HK-2 (cell line): ENCODE data around the gene TPM2.

Experiments
- DNase-seq: peaks from one replicate; pipeline ENCODE4 v3.0.0-alpha.2; 2018; ENCODE audit not compliant: unreplicated experiment

Gene TPM2

DNA sequence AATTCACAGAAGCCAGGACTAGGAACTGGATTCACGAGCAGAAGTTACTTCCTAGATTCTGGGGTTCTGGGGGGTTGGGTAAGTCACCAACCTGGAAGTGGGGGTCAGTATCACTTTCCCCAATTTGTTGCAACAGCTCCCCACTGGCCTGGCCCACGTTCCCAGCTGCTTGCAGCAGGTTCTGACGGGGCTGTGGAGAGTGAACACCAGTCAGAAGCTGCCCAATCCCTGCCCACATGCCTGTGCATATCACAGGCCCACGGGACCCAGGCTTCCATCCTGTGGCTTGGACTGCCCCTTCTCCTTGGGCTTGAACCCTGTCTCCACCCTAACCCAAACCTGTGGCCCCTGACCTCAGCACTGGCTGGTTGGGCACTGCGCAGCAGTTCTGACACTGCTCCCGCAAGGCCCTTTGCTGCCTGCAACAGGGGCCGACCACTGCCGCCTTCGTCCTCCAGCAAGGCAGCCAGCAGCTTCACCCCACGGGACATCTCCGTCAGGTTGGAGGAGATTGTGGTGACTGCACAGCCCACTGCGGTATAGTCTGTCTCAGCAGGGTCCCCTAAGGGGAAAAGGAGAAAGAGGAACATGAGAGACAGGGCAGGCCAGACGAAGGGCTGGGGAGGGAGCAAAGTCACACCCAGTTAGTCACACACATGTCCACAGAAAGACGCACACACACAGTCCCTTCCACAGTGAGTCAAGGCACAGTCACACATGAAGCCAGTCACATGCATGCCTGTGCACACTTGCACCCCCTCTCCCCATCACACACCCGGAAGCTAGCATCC is 29.2 kb upstream of the TPM2 start:
- DNase-seq, result no peak

DNA sequence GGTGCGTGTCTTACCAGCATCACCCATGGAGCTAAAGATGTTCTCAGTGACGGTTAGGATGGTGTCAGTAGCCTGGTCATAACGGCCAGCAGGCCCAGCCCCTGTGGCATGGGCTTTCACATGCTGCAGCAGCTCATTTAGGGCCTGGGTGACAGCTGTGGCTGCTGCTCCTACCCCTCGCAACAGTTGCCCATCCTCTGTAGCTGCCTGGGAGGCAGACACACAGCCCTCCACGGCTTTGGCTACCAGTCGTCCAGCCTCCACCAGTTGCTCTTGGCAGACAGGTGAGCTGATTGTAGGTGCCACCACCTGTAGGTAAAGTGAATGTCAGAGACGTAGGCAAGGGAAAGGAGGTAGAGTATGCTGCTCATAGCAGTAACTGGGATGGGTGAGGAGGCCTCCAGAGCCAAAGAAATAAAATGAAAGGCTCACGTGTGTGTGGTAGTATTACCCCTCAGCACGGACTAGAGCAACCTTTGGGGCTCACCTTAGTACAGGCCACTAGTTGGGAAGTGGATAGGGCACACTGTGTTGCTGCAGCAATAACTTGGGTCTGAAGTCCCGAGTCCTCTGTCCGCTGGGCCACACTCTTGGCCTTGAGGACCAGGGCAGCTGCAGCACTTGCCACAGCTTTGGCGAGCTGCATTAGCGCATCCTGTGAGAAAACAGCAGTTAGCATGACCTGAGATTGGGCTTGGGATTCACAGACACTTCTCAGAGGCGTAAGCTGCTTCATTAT is 27.6 kb upstream of the TPM2 start:
- DNase-seq, result no peak

DNA sequence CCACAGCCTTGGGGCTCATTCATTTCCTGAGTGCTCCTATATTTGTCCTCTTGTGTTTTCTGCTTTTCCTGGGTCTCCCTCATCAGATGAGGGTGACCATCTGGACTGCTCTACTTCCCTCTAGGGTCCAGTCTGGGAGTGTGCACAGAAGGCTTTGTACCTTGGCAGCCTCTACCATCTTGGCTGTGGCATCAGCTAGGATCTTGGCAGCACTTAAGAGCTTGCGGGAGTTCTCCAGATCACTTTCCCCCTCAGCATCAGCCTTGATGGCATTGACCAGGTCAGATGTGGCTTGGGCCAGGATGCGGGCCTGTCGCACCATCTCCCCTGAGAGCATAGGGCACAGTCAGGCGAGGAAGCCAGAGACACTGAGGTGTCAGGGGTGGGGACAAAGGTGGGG is 26.5 kb upstream of the TPM2 start:
- DNase-seq, result no peak

DNA sequence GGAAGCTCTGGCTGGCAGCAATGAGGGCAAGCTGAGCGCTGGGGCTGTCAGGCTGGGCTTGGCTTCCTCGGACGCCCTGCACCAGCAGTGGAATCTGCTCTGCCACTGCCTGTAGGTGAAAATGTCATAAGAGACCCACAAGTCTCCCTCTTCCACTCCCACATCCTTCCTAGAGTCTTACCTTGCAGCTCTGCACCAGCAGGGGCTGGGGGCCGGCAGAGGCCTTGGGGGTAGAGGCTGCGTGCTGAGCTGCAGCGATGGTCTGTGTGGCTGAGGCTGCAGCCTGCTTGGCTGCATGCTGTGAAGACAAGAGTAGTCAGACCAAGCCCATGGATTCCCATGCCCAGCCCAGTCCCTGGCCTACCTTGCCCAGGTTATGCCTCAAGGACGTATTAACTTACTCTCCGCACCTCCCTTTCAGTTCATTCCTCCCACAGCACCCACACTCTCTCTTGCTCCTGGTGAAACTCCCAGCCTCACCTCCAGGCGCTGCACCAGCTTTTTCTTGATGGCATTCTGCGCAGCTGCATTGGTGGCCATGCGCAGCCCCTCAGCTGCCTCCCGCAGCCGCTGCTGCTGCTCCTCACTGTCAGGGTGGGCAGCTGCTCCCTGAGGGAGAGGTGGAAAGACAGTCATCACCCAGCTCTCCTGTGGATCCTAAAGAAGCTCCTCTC is 25.0 kb upstream of the TPM2 start:
- no peak for DNase-seq

DNA sequence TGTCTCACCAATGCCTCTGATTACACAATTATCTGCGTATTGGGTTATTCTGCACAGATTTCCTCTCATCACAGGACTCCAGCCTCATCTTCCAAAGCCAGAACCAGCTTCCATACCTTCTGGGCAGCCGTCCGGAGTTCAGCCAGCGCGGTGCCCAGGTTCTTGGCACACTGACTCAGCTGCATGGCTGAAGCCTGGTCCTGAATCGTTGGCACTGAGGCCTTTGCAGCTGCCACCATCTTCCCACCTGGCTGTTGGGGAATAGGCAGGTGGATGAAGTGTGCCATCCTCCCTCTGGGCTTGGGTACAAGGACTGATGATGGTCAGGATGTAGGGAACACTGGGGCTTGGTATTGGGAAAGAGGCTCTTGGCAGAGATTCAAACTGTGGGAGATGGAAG is 24.4 kb upstream of the TPM2 start:
- no peak for DNase-seq

DNA sequence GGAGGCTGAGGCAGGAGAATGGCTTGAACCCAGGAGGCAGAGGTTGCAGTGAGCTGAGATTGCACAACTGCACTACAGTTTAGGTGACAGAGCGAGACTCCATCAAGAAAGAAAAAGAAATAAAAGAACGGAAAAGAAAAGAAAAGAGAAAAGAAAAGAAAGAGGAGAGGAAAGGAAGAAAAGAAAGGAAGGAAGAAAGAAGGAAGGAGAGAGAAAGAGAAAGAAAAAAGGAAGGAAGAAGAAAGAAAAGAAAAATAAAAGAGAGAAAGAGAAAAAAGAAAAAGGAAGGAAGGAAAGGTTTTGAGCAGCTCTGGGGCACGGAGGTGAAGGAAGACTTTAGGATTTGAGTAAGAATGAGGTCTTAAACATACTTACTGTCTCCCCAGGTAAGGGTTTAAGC is 23.9 kb upstream of the TPM2 start:
- no peak for DNase-seq

DNA sequence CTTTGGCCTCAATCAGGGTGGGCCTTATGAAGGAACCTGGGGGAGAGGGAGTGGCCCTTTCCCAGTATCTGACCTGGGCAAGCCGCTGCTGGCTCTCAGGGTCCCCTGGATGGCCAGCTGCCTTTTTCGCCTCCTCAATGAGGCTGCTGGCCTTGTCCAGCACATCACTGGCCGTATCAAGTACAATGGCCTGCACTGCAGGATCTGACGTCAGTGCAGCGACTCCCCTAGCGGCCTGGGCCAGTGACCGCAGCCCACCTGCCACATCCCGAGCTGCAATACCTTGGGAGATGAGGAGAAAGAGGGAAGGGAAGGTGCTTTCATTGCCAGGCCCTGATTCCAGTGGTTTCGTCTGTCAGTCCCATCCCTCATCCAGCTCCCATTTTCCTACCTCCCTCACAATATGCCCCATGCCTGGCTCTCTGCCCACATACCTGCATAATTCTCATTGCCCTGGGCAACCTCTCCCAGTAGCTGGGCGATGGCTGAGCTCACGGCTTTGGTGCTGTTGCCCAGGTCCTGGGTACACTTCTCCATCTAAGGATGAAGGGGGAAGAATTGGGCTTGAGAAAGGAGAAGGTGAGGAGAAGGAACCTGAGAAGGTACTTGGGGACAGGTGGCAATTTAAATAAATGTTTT is 23.2 kb upstream of the TPM2 start:
- no peak for DNase-seq

DNA sequence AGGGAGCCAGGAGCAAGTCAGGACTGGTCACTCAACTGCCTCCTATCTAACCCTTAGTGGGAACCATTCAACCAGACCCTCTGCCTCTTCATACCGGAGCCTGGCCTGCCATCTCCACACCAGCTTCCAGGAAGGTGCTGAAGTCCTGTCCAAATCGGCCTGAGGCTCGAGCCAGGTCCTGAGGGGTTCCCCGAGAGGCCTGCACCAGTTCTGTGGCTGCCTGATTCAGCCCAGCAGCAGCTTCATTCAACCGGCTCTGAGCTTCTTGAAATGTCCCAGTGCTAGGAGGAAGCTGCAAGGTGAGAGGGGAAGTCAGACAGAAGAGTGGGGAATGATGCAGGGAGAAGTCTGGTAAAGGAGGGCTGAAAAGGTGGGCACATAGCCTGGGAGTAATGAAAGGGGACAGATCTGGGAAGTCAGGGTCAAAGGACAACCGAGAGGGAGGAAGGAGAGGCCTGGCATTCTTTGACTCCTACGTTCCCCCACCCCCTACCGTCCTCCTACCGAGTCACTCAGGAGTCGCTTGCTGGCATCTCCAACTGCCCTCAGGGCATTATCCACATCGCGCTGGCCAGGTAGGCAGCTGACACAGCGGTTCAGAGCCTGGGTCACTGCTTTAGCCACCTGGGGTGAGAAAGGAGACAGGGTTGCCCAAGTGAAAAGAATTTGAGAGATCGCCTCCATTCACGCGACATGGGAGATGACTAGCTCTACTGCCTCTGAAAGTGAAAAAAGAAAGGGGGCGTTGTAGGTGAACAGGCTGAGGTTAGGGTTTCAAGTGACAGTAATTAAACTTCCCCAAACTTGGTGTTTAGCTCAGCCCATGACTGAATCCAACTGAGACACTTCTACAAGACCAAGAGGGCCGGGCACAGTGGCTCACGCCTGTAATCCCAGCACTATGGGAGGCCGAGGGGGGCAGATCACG is 22.0 kb upstream of the TPM2 start:
- no peak for DNase-seq

DNA sequence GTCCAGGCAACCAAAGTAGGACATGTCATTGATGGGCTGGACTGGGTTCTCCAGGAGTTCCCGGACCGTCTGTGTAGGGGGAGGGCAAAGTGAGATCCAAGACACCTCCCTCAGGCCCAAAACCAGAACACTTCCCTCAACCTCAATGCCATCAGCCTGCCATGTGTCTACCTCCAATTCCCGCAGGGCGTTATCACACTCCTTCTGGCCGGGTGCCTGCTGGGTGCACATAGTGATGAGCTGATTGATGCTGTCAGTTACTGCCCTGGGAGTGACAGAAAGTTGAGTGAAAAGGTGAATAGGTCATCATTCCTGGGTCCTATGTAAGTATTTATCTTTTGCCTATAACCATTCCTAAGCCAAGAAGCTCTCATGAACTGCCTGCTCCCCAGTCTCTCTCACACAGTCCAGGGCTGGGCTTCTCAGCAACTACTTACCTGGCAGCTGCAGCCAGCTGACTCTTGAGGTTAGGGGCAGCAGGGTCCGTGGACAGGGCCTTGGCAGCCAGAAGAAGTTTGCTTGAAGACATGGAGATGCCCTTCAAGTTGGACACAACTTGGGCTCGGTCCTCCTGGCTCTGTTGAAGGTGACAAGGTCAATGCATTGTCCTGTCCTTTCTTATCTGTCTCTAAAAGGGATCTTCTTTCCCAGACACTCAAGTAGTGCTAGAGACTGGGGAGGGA is 21.2 kb upstream of the TPM2 start:
- no peak for DNase-seq

DNA sequence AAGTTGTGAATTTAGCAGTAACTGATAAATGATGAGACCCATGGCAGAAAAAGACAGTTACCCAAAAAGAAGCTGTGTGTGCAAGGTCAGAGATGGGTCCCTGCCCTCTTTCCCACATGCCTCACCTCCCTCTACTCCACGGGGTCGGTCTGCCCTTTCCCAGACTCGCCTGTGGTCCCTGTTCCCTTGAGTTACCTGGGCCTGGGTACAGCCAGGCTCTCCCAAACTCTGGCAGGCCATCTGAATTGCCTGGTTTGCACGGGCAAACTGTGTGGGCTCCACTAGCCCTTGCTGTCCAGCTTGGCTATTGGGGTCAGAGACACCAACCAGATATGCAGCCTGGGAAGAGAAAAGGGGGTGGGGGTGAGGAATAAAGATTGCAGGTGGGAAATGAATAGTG is 18.4 kb upstream of the TPM2 start:
- no peak for DNase-seq

DNA sequence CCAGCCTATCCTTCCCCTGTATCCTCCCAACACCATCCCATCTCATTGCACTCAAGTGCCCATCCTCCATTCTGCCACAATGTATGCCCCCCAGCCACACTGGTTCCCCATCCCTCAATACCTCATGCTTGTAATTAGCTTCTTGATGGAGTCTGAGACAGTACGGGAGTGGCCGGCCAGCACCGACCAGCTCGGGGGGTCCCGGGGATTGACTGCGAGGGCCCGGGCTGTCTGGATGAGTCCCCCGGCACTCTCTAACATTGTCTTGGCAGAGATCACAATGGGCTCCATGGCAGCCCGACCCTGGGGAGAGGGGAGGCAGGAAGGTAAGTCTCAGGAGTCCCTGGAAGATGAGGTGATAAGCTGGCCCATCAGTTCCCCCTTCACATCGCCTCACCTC is 17.2 kb upstream of the TPM2 start:
- no peak for DNase-seq

DNA sequence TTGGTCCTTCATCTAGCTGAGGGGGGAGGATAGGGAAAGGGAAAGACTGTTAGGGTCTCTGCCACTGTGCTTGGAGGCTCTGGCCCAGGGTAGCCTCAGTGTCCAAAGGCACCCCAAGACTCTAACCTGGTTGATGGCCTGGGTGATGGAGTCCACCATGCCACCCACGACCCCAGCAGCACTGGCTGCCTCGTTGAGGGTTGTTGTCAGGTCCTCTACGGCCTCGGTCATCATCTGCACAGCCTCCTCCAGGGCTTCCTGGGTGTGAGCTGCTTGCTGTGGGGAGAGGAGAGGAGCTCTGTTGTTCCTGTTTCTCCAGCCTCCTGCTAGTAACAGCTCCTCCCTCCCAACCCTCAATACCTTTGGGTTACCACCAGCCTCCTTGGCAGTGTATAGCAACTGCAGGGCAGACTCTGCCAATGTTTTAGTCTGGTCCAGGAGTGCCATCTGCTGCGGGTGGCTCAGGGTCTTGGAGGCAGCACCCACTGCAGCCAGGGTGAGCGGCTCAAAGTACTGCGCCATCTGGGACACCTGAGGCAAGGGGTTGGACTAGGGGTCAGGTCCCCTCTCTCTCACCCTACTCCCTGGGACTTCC is 16.2 kb upstream of the TPM2 start:
- no peak for DNase-seq

DNA sequence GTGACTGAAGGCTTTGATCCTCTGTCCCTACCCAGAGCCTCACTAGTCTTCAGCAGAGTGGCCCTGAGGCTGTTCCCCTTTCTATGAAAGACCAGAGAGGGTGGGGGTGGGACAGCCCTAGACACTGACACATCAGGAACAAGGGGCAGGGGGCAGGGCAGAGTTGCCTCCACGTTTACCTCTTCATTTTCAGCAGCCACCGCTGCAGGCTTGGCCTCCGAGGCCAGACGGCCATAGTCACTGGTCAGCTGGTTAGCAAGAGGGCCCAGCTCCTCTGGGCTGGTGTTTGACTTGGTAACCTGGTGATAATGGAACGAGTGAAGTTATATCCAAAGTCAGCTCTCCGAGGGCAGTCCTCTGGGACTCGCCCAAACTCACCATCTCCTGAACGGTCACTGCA is 15.6 kb upstream of the TPM2 start:
- DNase-seq, result no peak

DNA sequence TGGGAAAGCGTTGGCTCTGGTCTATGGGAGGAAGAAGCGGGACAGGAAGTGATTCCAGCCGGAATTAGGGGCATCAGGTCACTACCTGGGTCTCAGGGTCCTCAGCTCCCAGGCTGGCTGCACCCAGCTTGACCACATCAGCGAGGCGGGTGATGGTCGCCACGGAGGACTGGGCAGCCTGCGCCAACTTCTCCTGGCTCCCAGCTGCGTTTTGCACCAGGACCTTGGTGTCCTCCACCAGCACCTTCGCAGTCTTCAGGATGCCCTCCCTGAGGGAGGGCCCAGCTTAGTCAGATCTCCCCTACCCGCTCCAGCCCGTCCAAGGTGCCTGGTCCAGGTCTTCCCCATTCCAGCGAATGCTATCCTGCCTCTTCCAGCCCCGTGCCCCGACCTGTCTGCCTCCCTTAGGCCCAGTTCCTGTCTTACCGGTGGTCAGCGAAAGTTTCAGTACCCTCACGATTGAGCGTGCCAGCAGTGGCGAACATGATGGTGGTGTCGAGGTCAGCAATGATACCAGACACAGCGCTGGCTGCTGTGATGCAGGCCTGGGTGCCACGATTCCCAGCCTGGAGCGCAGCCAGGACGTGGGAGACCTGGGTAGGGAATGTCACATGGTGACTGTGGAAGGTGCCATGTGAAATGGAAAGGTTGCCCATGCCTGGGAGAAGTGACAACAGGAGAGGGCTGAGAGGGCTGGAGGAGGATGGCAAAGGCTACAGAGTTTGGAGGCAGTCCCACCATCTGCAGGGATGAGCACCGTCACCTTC is 14.4 kb upstream of the TPM2 start:
- no peak for DNase-seq

DNA sequence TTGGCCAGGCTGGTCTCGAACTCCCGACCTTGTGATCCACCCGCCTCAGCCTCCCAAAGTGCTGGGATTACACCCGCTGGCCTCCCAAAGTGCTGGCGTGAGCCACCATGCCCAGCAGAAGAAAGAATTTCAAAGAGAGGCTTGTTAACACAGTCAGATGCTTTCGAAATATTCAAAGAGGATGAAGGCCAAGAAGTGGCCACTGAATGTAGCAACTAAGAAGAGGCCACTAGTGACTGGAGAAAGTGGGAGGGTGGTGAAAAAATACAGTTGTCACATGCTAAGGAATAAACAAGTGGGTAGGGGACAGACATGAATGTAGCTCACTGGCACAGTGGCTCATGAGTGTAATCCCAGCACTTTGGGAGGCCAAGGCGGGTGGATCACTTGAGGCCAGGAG is 13.0 kb upstream of the TPM2 start:
- no peak for DNase-seq

DNA sequence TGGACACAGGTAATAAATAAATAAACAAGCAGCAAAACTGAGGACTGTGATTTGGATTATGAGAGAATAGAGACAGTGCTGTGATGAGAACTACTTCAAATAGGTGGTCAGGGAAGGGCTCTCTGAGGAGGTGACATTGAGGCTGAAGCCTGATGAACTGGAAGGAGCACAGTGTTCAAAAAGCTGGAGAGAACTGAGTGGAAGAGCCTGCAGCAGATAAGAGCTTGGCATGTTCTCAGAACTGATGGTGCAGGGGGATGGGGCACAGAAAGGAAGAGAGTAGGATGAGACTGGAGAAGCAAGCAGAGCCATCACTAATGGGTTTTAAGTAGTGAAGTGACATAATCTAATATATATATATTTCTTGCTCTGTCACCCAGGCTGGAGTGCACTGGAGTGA is 11.2 kb upstream of the TPM2 start:
- no peak for DNase-seq

DNA sequence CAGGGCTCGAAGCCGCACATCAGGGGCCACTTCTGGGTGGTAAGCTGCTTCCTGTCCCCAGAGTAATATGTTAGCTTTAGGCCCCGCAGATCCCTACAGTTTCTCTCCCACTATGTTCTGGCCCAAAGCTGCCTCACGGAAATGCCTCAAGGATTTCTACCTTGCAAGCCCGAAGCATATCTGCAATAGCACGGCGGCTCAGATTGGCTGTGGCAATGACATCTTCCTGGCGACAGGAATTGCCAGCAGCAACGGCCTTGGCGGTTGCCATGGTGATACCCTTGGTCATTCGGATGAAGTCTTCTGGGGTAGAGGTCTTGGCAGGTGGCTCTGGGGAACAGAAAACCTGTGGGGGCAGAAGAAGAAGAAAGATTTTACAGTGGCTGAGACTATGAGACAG is 10.3 kb upstream of the TPM2 start:
- DNase-seq, result no peak

DNA sequence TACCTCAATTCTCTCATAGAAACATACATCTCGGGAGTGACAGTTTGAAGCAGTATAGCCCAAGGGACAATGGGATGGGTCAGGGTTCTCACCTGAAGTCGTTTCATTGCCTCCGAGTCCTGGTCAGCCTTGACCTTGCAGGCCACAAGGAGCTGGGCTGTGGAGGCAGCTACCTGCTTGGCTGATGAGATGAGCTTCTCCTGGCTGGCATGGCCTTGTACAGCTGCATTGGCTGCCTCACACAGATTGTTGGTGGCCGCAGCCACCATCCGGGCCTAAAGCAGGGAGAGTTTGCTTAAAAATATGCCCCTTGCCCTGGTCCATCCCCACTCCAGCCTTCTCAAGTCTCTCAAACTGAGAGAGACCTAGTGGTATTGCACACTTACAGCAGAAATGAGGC is 8.5 kb upstream of the TPM2 start:
- DNase-seq, result no peak

DNA sequence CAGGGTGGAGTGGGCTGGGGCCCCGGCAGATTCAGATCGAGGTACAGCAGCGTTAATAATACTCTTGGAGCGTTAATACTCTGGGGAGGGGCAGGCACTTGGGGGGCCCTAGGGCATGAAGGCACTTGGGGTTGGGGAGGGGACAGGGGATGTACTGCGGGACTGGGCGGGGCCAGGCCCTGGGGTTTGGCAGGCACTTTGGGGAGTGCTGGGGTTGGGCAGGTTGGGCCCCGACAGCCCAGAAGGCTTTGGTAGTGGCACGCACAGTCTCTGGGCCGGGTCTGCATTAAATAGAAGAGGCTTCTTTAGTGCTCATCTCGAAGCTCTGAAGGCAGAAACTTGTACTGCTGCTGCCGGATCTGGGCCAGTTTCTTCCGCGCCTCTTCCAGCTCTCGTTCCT is 7.8 kb upstream of the TPM2 start:
- DNase-seq, result no peak
